Epidermal melanocyte (primary cell): ENCODE results near the gene CHCHD4.

Source experiments
- DNase-seq: peaks from one replicate; pipeline ENCODE4 v3.0.0; 2011; ENCODE audit warnings: low spot score; ENCODE audit not compliant: insufficient read length

The CHCHD4 gene

DNA sequence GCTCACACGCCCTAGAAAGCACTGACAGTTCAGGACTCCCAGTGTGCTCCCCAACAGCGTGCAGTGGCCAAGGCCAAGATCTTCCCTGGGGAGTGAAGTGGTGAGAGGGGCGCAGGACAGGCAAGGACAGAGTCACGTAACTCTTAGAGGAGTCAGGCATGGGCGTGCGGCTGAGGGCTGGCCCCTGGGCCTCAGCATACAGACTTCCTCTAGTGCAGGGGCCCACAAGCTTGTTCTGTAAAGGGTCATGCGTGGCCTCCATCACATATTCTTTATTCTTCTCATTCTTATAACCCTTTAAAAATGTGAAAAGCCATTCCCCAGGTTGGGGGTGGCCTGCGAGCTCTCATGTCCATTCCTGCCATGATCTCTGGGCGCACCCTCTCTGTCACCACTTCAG is 25.4 kb upstream of the CHCHD4 start:
- DNase-seq, result no peak

- no peak for DNase-seq
Measured at GRCh38 chr3:14148041-14148985, 23.6 kb upstream of the CHCHD4 start.

GRCh38 chr3:14147617-14148016 is 22.9 kb upstream of the CHCHD4 start:
- no peak for DNase-seq

GRCh38 chr3:14147066-14147435 is 22.4 kb upstream of the CHCHD4 start:
- no peak for DNase-seq

DNA sequence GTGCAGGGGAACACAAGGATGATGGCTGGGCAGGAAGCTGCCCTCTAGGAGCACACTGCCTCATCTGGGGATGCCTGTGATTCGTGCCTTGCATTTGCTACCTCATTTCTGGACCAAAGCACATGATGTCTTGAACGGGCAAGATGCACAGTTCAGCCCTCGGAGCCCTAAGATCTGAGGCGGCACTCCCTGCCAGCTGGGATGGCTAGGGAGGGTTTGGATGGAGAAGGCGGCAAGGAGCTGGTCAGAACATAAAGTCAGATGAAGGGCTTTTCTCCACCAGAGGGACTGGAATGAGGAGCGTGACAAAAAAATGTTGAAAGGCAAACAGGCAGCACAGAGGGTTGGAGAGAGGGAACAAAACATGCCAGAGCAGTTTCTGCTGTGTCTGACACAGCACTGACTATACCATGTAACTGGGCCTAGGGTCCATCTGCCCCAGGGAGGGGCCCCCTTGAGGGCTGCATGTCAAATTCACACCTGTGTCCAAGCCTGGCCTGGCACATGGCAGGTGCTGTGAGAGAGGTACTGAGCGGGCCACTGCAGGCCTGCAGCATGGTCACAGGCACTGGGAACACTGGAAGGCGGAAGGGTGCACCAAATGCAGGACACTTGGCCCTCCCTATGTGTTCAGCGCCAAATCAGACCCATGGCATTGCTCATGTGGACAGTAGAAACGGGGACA is 21.9 kb upstream of the CHCHD4 start:
- DNase-seq, result no peak

DNA sequence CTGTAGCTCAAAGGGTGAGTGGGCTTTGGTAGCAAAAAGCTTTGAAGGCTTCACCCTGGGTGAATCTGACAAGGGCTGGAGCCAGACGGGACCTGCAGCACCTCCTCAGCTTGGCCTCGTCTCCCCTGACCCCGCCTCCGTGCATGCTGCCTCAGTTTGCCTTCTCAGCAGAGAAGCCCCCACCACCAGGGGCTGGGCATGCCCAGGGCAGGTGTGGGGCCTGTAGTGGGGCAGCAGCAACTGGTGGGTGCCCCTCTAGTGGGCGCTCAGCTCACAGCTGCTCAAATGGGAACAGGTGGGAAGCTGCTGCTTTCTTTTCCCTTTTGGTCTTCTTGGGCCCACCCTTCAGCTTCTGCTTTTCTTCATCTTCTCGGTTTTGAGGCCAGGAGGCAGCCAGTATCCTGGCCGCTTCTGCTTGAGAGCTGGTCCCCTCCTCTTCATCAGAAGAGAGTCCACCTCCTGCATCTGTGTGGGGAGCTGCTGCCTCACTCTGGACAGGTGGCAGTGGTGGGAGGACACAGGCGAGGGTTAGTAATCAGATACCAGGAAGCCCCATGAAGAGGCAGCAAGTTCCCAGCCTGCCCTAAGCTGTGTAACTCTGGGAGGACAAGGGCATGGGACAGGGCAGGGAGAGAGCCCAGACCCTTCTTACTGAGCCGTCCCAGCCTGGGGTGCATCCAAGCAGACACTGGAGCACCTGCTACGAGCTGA is 21.2 kb upstream of the CHCHD4 start:
- no peak for DNase-seq

- no peak for DNase-seq
Measured at GRCh38 chr3:14145236-14145635, 20.6 kb upstream of the CHCHD4 start.

DNA sequence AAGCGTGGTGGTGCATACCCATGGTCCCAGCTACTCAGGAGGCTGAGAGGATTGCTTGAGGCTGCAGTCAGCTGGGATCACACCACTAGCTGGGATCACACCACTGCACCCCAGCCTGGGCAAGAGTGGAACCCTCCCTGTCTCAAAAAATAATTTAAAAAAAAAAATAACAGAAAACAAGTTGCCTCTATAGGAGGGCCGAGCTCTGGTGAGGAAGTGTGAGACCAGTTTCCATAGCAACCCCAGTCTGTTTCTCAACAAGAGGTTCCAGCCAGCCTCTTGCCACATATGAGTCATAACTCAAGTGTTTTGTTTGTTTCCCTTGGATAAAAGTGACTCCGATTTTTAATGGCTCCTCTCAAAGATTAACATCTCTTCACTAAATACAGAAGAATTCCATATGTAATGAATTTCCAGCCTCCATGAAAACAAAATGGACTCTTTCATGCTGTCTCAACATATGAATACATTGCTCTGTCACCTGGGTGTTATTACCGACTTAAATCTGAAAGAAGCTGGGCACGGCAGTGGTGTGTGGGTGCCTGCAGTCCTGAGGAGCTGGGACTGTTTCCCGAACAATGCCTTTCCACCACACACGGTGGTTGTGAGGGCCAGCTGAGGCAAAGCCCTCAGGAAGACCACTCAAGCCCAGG is 19.9 kb upstream of the CHCHD4 start:
- peak; percentile 95 for DNase-seq

- peak; percentile 77 for DNase-seq
Measured at GRCh38 chr3:14143271-14144225, 18.9 kb upstream of the CHCHD4 start.

DNA sequence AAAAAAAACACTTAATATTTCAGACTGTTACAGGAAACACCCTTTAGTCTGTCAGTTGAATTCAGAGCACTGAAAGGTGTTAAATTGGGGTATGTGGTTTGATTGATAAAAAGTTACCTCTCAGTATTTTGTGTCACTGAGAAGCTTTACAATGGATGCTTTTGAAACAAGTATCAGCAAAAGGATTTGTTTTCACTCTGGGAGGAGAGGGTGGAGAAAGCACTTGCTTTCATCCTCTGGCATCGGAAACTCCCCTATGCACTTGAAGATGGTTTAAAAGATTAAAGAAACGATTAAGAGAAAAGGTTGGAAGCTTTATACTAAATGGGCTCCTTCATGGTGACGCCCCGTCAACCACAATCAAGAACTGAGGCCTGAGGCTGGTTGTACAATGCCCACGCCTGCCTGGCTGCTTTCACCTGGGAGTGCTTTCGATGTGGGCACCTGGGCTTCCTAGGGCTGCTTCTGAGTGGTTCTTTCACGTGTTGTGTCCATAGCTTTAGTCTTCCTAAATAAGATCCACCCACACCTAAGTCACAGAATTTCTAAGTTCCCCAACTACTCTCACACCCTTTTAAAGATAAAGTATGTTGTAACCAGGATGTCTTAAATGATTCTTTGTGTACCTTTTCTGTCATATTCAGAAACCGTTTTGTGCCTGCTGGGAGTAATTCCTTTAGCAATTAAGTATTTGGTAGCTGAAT is 18.0 kb upstream of the CHCHD4 start:
- DNase-seq, result no peak

- DNase-seq, result no peak
Measured at GRCh38 chr3:14141602-14142341, 17.1 kb upstream of the CHCHD4 start.

DNA sequence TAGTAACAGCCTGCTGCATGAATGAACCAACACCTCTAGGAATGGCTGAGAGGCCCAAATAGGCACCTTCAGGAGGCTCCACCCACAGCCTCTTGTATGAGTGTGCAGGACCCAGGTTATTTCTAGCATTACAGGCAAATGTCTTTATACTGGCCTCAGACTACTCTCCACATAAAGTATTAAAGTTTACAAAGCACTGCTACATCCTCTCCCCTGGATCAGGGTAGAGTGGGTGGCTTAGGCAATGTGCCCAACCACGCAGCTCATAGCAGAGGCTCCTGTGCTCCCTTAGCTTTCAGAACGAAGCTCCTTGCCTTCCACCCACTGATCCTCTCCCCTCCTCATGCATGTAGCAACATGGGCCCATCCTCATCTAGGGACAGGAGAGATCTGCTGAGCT is 16.5 kb upstream of the CHCHD4 start:
- DNase-seq, result no peak

DNA sequence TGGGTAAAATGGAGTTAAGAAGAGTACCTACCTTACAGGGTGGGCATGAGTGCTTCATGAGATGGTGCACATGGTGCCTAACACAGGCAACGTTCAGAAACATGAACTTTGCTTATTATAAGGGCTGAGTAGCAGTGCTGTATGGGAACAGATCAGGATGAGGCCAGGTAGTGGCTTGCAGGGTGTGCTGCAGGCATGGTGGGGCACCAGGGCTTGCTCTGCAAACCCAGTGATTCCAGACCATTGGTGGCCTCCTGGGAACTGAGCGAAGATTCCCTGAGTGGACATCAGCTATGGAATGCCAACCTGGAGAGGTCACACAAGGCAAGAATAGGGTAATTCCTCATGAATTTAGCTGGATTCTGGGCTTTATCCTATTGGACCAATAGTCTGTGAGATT is 16.0 kb upstream of the CHCHD4 start:
- no peak for DNase-seq

DNA sequence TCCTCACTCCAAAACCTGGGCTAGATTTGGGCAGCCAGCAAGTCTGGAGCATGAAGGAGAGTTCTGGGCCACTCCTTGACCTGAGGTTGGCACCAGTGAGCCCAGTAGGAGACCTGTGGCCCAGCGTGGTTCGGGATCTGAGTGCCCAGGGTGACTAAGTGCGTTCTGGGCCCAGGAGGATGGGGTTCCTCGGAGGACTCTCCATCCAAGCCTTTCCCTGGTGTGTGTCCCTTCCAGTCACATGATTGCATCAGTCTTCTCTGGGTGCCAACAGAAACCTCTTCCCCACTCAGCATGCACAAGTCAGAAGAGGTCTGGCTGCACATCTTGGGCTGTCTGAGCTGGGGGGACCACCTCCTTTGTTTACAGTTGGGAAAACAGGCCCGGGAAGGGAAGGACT is 15.1 kb upstream of the CHCHD4 start:
- DNase-seq, result no peak

- DNase-seq, result no peak
Measured at GRCh38 chr3:14138878-14139655, 14.4 kb upstream of the CHCHD4 start.

DNA sequence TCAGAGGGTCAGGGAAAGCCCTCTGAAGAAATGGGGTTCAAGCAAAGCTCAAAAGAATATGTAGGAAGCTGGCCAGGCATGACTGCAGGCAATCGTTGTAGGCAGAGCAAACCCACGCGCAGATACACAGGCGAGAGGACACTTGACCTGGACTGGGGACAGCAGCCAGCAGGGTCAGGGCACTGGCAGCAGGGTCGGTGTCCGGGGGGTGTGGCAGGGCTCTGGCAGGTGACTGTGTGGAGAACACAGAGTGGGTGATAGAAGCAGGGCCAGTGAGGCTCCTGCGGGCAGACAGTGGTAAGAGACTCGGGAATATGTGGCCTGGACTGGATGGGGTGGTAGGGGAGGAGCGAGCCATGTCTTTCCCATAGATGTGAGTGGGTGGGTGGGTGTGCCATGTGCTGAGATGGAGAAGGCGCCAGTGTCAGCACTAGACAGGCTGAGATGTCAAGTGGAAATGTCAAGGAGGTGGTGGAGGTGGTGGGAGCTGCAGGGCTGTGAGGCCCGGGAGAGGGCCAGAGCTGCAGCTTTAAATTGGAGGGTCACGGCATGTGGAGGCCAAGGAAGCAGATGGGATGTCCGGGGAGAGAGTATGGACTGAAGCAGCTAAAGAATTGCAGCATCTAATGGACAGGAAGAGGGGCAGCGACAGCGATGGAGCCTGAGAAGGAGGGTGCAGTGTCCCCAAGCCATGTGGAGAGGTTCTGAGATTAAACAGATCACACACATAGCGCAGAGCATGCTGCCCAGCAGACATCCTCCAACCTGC is 13.6 kb upstream of the CHCHD4 start:
- DNase-seq, result no peak

- no peak for DNase-seq
Measured at GRCh38 chr3:14137445-14137844, 12.8 kb upstream of the CHCHD4 start.

DNA sequence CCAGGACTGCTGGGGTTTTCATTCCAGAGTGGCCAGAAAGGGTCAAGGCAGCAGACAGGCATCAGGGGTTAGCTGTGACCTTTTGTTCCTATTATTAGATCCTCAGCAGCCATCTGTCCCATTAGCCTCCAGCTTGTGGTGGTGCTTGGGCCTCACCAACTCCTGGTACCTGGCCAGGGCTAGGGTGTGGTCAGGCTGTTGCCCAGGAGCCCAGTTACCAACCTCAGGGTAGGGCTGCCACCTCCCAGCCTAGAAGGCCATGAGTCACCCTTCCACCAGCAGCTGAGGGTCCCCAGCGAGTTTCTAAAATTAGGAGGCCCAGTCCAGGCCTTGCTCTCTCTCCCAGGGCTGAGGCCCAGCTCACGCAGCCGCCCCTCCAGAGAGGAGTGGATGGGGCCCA is 12.3 kb upstream of the CHCHD4 start:
- DNase-seq, result no peak
